Left ventricle myocardium inferior (tissue), 1 donor: ENCODE data around the gene IWS1. TPM values are rescaled to one million over a fixed set of nuclear protein-coding genes. Genes with fewer than 3 reads are reported as not detected.

Source experiments
- DNase-seq: peaks from one replicate; pipeline ENCODE4 v3.0.0-alpha.2; 2020
- H3K27ac ChIP-seq: fragments of 200-600 bp; replicated peaks from 2 replicates; pipeline ENCODE4 v1.8.0; 2021
- H3K27me3 ChIP-seq: fragments of 200-600 bp; 2 replicates; pipeline ENCODE4 v1.8.0; 2021; ENCODE audit warnings: low read depth
- H3K36me3 ChIP-seq: fragments of 200-600 bp; 2 replicates; pipeline ENCODE4 v1.8.0; 2021
- H3K4me1 ChIP-seq: fragments of 200-600 bp; 2 replicates; pipeline ENCODE4 v1.8.0; 2021
- H3K4me3 ChIP-seq: fragments of 200-600 bp; 2 replicates; pipeline ENCODE4 v1.8.0; 2021; ENCODE audit warnings: mild to moderate bottlenecking, moderate library complexity
- H3K9me3 ChIP-seq: fragments of 200-600 bp; replicated peaks from 2 replicates; pipeline ENCODE4 v1.8.0; 2021
- intact Hi-C: fragments of 100-400 bp; cut with micrococcal nuclease; formaldehyde crosslinking; loops from one replicate; pipeline ENCODE4 v1.11.0; 2022
- total RNA-seq: library from RNA; stranded (reverse); fragmentation: NEBNext Ultra II Directional; extraction: Animal tissue kit (Norgen Biotek cat#: 25700); gene quantifications from one replicate; pipeline ENCODE4 v1.2.1, GENCODE V29; 2021
- TF ChIP-seq, protein P1 (sequence below): fragments of 200-600 bp; IDR thresholded peaks from 2 replicates; pipeline ENCODE4 v1.8.0; 2021; ENCODE audit warnings: antibody characterized with exemption, mild to moderate bottlenecking, borderline replicate concordance
- donor health status: DM: no; HTN: yes; CAD: no; lungs with severe emphysema.

IWS1 gene
- total RNA-seq, 1 donor from 2014 or later = 59.8 TPM

- H3K4me1 ChIP-seq = peaks cover 93% of the 10 kb centered on the region
- peaks cover 6% of the 10 kb centered on the region for H3K36me3 ChIP-seq
- no peaks in the 10 kb centered on the region for H3K27me3 ChIP-seq
- DNase-seq = no peak
- no peak overlapping the region for H3K4me3 ChIP-seq
- TF ChIP-seq, protein P1, sequence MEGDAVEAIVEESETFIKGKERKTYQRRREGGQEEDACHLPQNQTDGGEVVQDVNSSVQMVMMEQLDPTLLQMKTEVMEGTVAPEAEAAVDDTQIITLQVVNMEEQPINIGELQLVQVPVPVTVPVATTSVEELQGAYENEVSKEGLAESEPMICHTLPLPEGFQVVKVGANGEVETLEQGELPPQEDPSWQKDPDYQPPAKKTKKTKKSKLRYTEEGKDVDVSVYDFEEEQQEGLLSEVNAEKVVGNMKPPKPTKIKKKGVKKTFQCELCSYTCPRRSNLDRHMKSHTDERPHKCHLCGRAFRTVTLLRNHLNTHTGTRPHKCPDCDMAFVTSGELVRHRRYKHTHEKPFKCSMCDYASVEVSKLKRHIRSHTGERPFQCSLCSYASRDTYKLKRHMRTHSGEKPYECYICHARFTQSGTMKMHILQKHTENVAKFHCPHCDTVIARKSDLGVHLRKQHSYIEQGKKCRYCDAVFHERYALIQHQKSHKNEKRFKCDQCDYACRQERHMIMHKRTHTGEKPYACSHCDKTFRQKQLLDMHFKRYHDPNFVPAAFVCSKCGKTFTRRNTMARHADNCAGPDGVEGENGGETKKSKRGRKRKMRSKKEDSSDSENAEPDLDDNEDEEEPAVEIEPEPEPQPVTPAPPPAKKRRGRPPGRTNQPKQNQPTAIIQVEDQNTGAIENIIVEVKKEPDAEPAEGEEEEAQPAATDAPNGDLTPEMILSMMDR = no peak
- no peaks in the 10 kb centered on the region for H3K9me3 ChIP-seq
- peak overlapping the region; percentile 44 for H3K27ac ChIP-seq
- intact Hi-C loops = no loop called here
Observed at GRCh38 chr2:127511917-127512316, 14.4 kb downstream of the IWS1 start.

- intact Hi-C loops = no loop called here
Observed at GRCh38 chr2:127511090-127511695, 15.1 kb downstream of the IWS1 start.

DNA sequence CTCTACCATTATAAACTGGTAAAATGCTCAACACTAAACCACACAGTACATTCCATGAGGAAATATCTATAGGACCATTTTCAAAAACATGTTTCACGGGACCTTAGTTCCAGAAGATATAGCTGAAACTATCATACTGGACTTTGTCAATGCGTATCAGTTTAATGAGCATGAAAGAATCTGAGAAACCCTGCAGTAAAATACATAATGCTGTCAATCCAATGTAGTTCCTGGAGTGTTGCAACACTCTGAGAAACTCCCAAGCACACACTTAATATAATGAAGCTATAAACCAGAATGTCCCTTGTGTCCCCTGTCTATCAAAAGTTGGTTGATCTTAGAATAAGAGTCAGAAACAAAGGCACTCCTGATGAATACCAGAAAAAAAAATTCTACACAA lies 16.2 kb downstream of the IWS1 start:
- Histone ChIP-seq H3K36me3 (peaks cover 11% of the 10 kb centered on the region), H3K9me3 (no peaks in the 10 kb centered on the region), H3K27me3 (no peaks in the 10 kb centered on the region), H3K4me1 (peaks cover 84% of the 10 kb centered on the region), H3K27ac (peak overlapping the region; percentile 65), H3K4me3 (no peak overlapping the region)
- TF ChIP-seq, protein P1 = no peak
- no peak for DNase-seq
- intact Hi-C loops = no loop called here

More at GRCh38 chr2:127511090-127511695, 15.1 kb downstream of the IWS1 start:
- no peak for DNase-seq
- TF ChIP-seq, protein P1 = no peak
- no peaks in the 10 kb centered on the region for H3K9me3 ChIP-seq
- peak overlapping the region; percentile 44 for H3K27ac ChIP-seq
- H3K4me3 ChIP-seq = no peak overlapping the region
- H3K36me3 ChIP-seq = peaks cover 6% of the 10 kb centered on the region
- no peaks in the 10 kb centered on the region for H3K27me3 ChIP-seq
- H3K4me1 ChIP-seq = peaks cover 93% of the 10 kb centered on the region

DNA sequence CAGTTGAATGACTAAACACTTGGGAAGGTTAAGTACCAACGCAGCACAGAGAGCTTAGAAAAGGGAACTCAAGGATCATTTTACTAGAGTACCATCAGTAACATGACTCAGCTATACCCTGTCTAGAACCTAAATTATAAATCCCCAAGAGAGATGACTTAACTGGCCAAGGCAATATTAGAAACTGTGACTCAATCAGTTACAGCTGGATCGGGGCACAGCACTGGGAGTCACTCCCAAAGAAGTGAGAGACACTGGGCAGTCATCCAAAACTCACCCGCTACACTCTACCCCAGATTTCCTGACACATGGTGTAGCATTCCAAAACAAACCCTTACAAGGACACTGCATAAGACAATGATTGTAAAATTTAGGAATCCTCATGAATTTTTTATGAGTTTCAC lies 17.7 kb downstream of the IWS1 start:
- intact Hi-C loops = no loop called here
- Histone ChIP-seq H3K9me3 (no peaks in the 10 kb centered on the region), H3K36me3 (peaks cover 19% of the 10 kb centered on the region), H3K27ac (peak overlapping the region; percentile 65), H3K4me3 (peak overlapping the region; percentile 1), H3K27me3 (no peaks in the 10 kb centered on the region), H3K4me1 (peaks cover 70% of the 10 kb centered on the region)
- TF ChIP-seq, protein P1 = no peak
- DNase-seq = peak; percentile 68

DNA sequence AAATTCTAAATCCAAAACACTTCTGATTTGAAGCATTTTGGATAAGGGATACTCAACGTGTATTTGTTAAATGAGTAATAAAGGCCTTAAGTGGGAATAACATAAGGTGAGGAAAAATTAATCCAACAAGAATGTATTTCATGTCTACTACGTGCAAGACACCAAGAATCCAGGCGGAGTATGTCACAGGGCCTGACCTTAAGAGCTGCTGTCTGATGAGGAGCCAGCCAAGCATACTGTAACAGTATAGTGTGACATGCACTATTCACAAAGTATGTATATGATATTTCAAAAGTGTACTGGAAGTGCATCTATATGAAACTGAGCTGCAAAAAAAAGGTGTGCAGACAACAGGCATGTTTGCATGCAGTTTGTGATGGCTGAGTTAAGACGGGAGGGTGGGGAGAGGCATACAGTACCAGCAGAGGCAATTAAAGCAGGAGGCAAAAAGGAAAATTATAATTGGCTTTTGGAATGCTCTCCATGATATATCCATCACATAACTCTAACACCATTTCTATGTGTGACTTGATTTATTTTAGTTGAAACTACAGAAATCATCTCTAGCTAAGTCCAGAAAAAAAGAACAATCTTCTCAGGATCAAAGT lies 18.2 kb downstream of the IWS1 start:
- H3K4me1 ChIP-seq = peaks cover 65% of the 10 kb centered on the region
- H3K36me3 ChIP-seq = peaks cover 22% of the 10 kb centered on the region
- TF ChIP-seq, protein P1 = no peak
- no peak for DNase-seq
- H3K4me3 ChIP-seq = peak overlapping the region; percentile 1
- H3K27me3 ChIP-seq = no peaks in the 10 kb centered on the region
- no peaks in the 10 kb centered on the region for H3K9me3 ChIP-seq
- intact Hi-C loops = no loop called here
- H3K27ac ChIP-seq = peak overlapping the region; percentile 65
